Measurements from ENCODE around the gene RNF214. TPM values are rescaled to one million over a fixed set of nuclear protein-coding genes. Genes with fewer than 3 reads are reported as not detected.
"Not testable (repeated sequence)": the region's sequence is repeated elsewhere in the genome, so short reads cannot be mapped to it uniquely, and the experiment has no call there.

RNF214 gene
- 10 to 100 TPM in 1 of 4 donors, 1 to 10 TPM in 3; 5.0 to 10.5 (median 5.6) TPM for total RNA-seq

DNA sequence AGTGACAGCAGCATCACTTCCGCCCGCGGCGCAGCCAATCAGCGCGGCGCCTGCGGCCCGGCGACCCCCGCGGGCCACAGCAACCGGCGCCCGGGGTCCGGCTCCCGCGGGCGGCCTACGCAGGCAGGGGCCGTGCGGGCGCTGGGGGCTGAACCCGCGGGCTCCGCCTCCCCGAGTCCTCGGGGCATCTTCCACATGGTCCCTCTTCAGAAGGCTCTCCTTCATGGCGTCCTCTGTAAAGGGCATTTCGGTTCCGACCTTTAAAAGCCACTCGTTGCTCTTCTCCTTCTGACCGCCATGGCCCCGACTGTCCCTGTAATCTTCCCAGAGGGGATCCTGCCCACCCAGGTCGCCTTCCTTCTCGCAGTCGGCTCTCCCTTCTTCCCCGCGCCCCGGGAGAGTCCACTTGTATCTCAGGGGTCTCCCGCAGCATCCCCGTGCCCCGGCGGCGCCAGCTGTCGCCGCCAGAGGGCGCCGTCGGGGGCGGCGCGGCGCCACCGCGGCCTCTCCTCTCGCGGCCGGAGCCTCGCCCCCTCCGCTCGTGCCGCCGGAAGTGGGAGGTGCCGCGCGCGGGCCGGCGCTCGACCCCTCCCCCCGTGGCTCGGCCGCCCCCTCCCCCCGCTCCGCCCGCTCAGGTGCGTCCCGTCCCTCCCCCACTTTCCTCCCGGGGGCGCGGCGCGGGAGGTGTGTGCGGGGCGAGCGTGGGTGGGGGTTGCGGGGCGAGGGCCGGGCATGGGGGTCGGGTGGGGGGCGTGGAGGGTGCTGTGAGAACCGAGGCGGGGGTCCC lies at the start of gene RNF214:
Gene RNF214, plus strand, starts transcription at position 580 of the 787 bp plus-strand sequence. CDS start 1,602 bp downstream, outside the sequence.
- no peaks in the 10 kb centered on the region for H3K9me3 ChIP-seq
- no peaks in the 10 kb centered on the region for H3K27me3 ChIP-seq
- peaks cover 10 to 42% (median 18%) of the 10 kb centered on the region in 3 donors for H3K36me3 ChIP-seq
- WGBS, 2 donors, result 0% methylated on average over 7 to 16 of the region's 94 CpGs
- peak within 1 kb of the TSS; percentile 91 to 99 (median 97) for H3K27ac ChIP-seq
- intact Hi-C loops (cut with DNase I), result no loop called here
- H3K4me1 ChIP-seq, result peaks cover 15 to 47% (median 15%) of the 10 kb centered on the region in 3 donors
- DNase-seq, result no peak
- TF ChIP-seq, protein P1, sequence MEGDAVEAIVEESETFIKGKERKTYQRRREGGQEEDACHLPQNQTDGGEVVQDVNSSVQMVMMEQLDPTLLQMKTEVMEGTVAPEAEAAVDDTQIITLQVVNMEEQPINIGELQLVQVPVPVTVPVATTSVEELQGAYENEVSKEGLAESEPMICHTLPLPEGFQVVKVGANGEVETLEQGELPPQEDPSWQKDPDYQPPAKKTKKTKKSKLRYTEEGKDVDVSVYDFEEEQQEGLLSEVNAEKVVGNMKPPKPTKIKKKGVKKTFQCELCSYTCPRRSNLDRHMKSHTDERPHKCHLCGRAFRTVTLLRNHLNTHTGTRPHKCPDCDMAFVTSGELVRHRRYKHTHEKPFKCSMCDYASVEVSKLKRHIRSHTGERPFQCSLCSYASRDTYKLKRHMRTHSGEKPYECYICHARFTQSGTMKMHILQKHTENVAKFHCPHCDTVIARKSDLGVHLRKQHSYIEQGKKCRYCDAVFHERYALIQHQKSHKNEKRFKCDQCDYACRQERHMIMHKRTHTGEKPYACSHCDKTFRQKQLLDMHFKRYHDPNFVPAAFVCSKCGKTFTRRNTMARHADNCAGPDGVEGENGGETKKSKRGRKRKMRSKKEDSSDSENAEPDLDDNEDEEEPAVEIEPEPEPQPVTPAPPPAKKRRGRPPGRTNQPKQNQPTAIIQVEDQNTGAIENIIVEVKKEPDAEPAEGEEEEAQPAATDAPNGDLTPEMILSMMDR (IDR thresholded peaks at IDR 0.05), result peak; percentile 70 to 99 (median 98)
- peak in 2 of 4 donors; percentile 54 to 64 for TF ChIP-seq POLR2A (IDR thresholded peaks at IDR 0.05)
- H3K4me3 ChIP-seq, result peak within 1 kb of the TSS; percentile 64 to 93 (median 86)

DNA sequence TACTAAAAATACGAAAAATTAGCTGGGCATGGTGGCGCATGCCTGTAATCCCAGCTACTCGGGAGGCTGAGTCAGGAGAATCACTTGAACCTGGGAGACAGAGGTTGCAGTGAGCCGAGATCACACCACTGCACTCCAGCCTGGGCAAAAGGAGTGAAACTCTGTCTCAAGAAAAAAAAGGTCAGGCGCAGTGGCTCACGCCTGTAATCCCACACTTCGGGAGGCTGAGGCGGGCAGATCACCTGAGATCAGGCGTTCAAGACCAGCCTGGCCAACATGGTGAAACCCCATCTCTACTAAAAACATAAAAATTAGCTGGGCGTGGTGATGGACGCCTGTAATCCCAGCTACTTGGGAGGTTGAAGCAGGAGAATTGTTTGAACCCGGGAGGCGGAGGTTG lies 49.3 kb upstream of the RNF214 start:
- not testable (repeated sequence) for H3K27me3 ChIP-seq, H3K4me3 ChIP-seq, H3K9me3 ChIP-seq, DNase-seq, H3K27ac ChIP-seq
- peaks cover 10 to 47% (median 23%) of the 10 kb centered on the region in 3 donors for H3K4me1 ChIP-seq
- 92% methylated on average over 9 to 13 of the region's 13 CpGs for WGBS, 2 donors
- intact Hi-C loops (cut with DNase I), result loop anchor here (5.0 kb wide), 1 partner anchor 44 kb away; no protein-coding TSS in a partner anchor
- peaks cover 0 to 65% (median 12%) of the 10 kb centered on the region in 3 donors for H3K36me3 ChIP-seq

DNA sequence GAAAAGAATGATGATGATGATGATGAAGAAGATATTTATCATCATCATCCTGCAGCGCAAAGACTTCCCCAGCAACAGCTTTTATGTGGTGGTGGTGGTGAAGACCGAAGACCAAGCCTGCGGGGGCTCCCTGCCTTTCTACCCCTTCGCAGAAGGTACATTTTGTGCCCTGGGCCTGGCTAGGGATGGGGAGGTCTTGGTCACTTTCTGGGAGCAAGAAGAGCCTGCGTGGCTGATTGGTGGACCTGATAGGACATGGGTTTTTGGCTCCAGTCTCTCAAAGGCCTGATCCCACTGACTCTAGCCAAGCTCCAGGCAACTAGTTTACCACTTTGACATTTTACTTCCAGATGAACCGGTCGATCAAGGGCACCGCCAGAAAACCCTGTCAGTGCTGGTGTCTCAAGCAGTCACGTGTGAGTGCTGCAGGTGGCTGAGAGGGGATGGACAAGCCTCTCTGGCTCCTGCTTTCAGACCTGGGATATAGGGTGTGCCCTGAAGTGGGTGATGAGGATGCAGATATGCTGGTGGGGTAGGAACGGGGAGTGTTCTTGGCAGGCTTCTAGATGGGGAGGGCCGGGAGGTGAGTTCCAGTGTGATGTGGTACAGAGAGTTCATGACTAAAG lies 48.6 kb upstream of the RNF214 start:
- Histone ChIP-seq H3K4me1 (peaks cover 9 to 44% (median 22%) of the 10 kb centered on the region in 3 donors), H3K27ac (peak overlapping the region in 1 of 4 donors; percentile 34), H3K36me3 (peaks cover 3 to 72% (median 15%) of the 10 kb centered on the region in 3 donors), H3K4me3 (no peak overlapping the region), H3K27me3 (no peaks in the 10 kb centered on the region), H3K9me3 (no peaks in the 10 kb centered on the region)
- TF ChIP-seq, protein P1 (IDR thresholded peaks at IDR 0.05), result no peak
- TF ChIP-seq POLR2A (IDR thresholded peaks at IDR 0.05), result no peak
- intact Hi-C loops (cut with DNase I), result loop anchor here (5.0 kb wide), 1 partner anchor 43 kb away; no protein-coding TSS in a partner anchor
- 69 to 84% methylated on average over 9 to 10 of the region's 11 CpGs for WGBS, 2 donors
- no peak for DNase-seq

DNA sequence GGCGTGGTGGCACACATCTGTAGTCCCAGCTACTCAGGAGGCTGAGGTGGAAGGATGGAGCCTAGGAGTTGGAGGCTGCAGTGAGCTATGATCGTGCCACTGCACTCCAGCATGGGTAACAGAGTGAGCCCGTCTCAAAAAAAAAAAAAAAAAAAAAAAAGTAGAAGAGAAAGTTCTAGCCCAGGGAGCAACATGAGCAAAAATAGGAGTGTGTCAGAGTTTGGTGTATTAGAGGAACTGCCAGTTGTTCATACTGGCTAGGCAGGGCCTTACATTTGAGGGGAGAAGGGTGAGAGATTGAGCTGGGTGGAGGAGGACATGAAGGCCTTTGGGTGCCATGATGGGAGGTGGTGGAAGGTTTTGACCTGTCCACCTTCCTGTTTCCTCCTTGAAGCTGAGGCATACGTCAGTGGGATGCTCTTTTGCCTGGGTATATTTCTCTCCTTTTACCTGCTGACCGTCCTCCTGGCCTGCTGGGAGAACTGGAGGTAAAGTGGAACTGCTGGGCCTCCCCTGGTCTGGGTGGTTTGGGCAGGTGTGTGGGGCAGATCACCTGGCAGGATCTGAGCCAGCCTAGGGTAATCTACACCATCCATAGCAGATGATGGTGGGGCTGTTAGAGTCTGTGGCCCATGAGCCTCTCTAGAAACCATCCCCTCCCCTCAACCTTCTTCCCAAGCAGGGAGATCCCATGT lies 46.6 kb upstream of the RNF214 start:
- H3K4me3 ChIP-seq, result no peak overlapping the region
- intact Hi-C loops (cut with DNase I), result no loop called here
- H3K36me3 ChIP-seq, result peaks cover 8 to 92% (median 31%) of the 10 kb centered on the region in 3 donors
- peaks cover 0 to 33% (median 9%) of the 10 kb centered on the region in 3 donors for H3K4me1 ChIP-seq
- 58 to 85% methylated on average over 4 to 5 of the region's 5 CpGs for WGBS, 2 donors
- peak overlapping the region in 2 of 4 donors; percentile 50 to 52 for H3K27ac ChIP-seq
- no peak for DNase-seq
- H3K9me3 ChIP-seq, result no peaks in the 10 kb centered on the region
- no peaks in the 10 kb centered on the region for H3K27me3 ChIP-seq
- no peak for TF ChIP-seq POLR2A (IDR thresholded peaks at IDR 0.05)
- TF ChIP-seq, protein P1 (IDR thresholded peaks at IDR 0.05), result no peak

DNA sequence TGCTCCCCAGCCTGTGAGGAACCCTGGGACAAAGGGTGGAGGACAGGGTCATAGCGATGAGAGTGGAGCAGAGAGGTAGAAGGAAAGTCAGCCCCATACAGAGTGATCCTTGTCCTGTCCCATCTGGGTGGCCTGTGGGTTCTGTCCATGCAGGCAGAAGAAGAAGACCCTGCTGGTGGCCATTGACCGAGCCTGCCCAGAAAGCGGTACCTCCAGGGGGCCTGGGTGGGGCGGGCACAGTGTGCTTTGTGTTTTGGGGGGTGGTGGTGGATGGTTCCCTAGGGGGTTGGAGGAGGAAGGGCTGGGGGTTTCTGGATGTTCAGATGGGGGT lies 46.1 kb upstream of the RNF214 start:
- Histone ChIP-seq H3K4me3 (no peak overlapping the region), H3K27me3 (no peaks in the 10 kb centered on the region), H3K36me3 (peaks cover 10 to 96% (median 31%) of the 10 kb centered on the region in 3 donors), H3K9me3 (no peaks in the 10 kb centered on the region), H3K27ac (peak overlapping the region in 2 of 4 donors; percentile 50 to 52), H3K4me1 (peaks cover 0 to 28% (median 4%) of the 10 kb centered on the region in 3 donors)
- no peak for DNase-seq
- intact Hi-C loops (cut with DNase I), result no loop called here
- no CpG with 5 or more reads among the region's 4 CpGs for WGBS, 2 donors
- TF ChIP-seq, protein P1 (IDR thresholded peaks at IDR 0.05), result no peak
- TF ChIP-seq POLR2A (IDR thresholded peaks at IDR 0.05), result no peak

Data from esophagus squamous epithelium (tissue), 5 donors.